ENCODE data around the gene DGKI.

DGKI gene

GRCh38 chr7:137844677-137845425, 1.9 kb downstream of the DGKI start:
- no peak for DNase-seq (ENCODE audit: low spot score)
- in situ Hi-C loops (cut with MboI; ENCODE audit: low sequenced_read_pairs, unreplicated experiment) = no loop called here
- TF ChIP-seq CTCF (IDR thresholded peaks at IDR 0.05; ENCODE audit: borderline replicate concordance, control extremely low read depth, extremely low read depth, insufficient read depth, missing control alignments) = no peak

- no peak for TF ChIP-seq CTCF (IDR thresholded peaks at IDR 0.05; ENCODE audit: borderline replicate concordance, control extremely low read depth, extremely low read depth, insufficient read depth, missing control alignments)
- in situ Hi-C loops (cut with MboI; ENCODE audit: low sequenced_read_pairs, unreplicated experiment) = no loop called here
- no peak for DNase-seq (ENCODE audit: low spot score)
These were observed 6.6 kb downstream of the DGKI start for GRCh38 chr7:137839903-137840779.

GRCh38 chr7:137838706-137839315, 8.0 kb downstream of the DGKI start:
- in situ Hi-C loops (cut with MboI; ENCODE audit: low sequenced_read_pairs, unreplicated experiment) = no loop called here
- DNase-seq (ENCODE audit: low spot score) = no peak
- no peak for TF ChIP-seq CTCF (IDR thresholded peaks at IDR 0.05; ENCODE audit: borderline replicate concordance, control extremely low read depth, extremely low read depth, insufficient read depth, missing control alignments)

GRCh38 chr7:137836541-137836940, 10.2 kb downstream of the DGKI start:
- in situ Hi-C loops (cut with MboI; ENCODE audit: low sequenced_read_pairs, unreplicated experiment) = no loop called here
- DNase-seq (ENCODE audit: low spot score) = no peak
- no peak for TF ChIP-seq CTCF (IDR thresholded peaks at IDR 0.05; ENCODE audit: borderline replicate concordance, control extremely low read depth, extremely low read depth, insufficient read depth, missing control alignments)

GRCh38 chr7:137836113-137836509, 10.7 kb downstream of the DGKI start:
- in situ Hi-C loops (cut with MboI; ENCODE audit: low sequenced_read_pairs, unreplicated experiment) = no loop called here
- no peak for DNase-seq (ENCODE audit: low spot score)
- no peak for TF ChIP-seq CTCF (IDR thresholded peaks at IDR 0.05; ENCODE audit: borderline replicate concordance, control extremely low read depth, extremely low read depth, insufficient read depth, missing control alignments)

- in situ Hi-C loops (cut with MboI; ENCODE audit: low sequenced_read_pairs, unreplicated experiment) = no loop called here
- no peak for TF ChIP-seq CTCF (IDR thresholded peaks at IDR 0.05; ENCODE audit: borderline replicate concordance, control extremely low read depth, extremely low read depth, insufficient read depth, missing control alignments)
- DNase-seq (ENCODE audit: low spot score) = no peak
These were observed 11.2 kb downstream of the DGKI start for GRCh38 chr7:137835486-137836112.

Data from GM13976 (cell line).